Astrocyte of the spinal cord (primary cell): Measurements from ENCODE around the gene CACNB2.
A peak's percentile ranks its signal among the peaks of the same experiment; 100 is the strongest.

Experiments used
- DNase-seq: peaks from one replicate; pipeline ENCODE4 v3.0.0; 2011; ENCODE audit warnings: low read depth, low spot score
- H3K4me3 ChIP-seq: 2 replicates; pipeline ENCODE4 v1.5.1; 2011; ENCODE audit warnings: low read depth, mild to moderate bottlenecking, low read length, moderate library complexity
- CTCF ChIP-seq: IDR thresholded peaks from 2 replicates; pipeline ENCODE4 v1.5.1; 2012; ENCODE audit warnings: low read depth, mild to moderate bottlenecking, low read length, inconsistent platforms
- in situ Hi-C: cut with HindIII; loops from 2 replicates; pipeline ENCODE4 v1.10.0; 2017; ENCODE audit warnings: low sequenced_read_pairs

Gene CACNB2

DNA sequence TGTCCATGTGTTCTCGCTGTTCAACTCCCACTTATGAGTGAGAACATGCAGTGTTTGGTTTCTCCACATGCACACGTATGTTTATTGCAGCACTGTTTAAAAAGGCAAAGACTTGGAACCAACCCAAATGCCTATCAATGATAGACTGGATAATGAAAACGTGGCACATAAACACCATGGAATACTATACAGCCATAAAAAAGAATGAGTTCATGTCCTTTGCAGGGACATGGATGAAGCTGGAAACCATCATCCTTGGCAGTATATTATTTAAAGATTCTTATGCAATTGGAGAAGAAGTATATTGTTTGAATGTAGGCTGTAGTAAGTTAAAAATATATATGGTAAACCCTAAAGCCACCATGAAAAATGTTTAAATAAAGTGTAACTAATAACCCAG lies 7.2 kb upstream of the CACNB2 start:
- in situ Hi-C loops: no loop called here
- TF ChIP-seq CTCF: no peak
- no peak overlapping the region for H3K4me3 ChIP-seq
- no peak for DNase-seq

DNA sequence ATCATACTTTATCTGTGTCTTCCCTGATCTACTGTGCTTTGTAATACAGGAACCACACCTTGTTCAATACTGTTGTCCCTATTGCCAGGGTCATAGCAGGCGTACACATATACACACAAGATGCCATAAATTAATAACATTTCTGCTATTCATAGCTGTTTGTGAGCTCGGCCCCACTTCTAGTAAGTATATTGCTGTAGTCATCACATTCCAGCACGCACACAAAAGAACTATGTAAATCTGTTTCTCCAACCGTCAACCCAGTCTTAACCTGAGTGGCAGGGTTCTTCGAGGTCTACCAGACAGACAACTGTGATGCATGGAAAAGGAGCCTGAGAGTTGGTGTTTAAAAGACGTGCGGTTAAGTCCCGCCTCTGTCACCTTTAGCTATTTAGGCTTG lies 5.7 kb upstream of the CACNB2 start:
- in situ Hi-C loops: no loop called here

DNA sequence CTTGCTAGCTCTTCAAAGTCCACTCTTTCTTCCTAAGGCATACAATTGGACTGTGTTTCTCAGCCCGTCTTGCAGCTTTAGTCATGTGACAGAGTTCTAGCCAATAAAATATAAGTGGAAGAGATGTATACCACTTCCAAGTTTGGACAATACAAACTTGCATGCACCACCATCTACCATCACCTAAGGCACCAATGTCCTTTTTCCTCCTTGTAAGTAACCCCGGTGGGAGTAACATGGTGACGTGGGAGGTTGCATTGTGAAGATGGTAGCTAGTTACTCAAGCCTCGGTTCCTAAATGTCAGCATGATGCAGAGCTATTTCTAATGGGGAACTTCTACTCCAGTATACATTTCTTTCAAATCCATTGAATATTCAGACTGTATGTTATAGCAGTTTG lies 5.3 kb upstream of the CACNB2 start:
- no peak for TF ChIP-seq CTCF
- DNase-seq: no peak
- H3K4me3 ChIP-seq: no peak overlapping the region
- in situ Hi-C loops: no loop called here

More for the DNA sequence above, 5.7 kb upstream of the CACNB2 start:
- no peak for TF ChIP-seq CTCF
- no peak overlapping the region for H3K4me3 ChIP-seq
- DNase-seq: no peak

GRCh38 chr10:18136073-18136791 lies 4.0 kb upstream of the CACNB2 start:
- no peak for DNase-seq
- no peak overlapping the region for H3K4me3 ChIP-seq
- no peak for TF ChIP-seq CTCF

DNA sequence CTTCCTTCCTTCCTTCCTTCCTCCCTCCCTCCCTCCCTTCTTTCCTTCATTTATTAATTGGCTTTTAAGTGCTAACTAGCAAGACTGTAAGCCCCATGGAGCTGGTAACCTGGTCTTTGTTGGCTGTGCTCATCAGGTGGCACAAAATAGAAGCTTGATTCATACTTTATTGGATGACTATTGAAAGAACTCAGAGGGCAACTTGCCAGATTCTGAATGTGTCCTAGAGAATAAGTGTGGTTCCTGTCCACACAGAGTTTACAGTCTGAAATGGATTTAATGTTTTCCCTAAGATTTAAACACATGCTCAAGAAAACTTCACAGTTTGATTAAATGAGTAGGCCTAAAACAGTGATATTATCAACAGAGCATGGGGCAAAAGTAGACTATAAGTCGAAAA lies 3.1 kb upstream of the CACNB2 start:
- no peak for TF ChIP-seq CTCF
- in situ Hi-C loops: no loop called here
- no peak for DNase-seq
- no peak overlapping the region for H3K4me3 ChIP-seq

More at GRCh38 chr10:18136073-18136791, 4.0 kb upstream of the CACNB2 start:
- in situ Hi-C loops: no loop called here

DNA sequence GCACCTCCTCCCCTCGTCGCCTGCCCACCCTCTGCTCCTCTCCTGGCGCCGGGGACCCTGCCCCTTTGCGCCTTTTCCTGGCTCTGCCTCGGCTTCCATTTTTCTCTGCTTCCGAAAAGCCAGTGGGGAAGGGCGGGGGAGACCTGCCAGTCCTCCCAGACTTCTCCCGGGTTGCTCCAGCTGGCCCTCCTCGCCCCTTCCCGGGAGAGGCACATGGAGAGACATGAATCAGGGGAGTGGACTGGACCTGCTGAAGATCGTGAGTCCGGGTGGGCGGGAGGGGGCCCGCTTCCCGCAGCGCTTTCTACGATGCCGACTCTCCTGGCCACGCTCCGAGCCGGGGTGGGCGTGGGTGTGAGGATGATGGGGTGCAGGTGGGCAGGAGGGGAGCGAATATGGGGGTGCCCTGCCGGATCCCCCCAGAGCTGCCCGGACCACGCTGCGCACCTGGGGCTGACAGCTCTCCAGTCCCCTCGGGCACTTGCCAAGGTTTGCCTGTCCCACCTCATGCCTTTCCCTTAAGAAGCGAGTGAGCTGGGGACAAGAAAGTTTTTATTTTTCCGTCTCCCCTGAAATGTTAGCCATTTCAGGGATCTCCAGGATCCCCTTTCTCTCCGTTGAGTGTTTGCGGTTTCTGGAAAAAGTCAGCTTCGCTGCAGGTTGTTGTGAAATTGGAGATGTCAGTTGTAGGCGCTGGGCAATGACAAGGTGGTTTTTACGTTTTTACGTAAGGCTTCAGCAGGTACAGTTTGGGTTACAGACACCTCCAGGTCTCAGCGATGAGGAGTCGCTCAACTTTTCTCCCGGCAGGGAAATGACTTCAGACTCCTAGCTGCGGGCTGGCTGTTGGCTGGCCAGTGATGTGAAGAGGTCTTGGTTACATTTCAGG lies 977 bp downstream of the CACNB2 start:
- in situ Hi-C loops: no loop called here
- no peak for TF ChIP-seq CTCF
- peak overlapping the region; percentile 49 for H3K4me3 ChIP-seq
- no peak for DNase-seq
